NCI-H460 (cell line): ENCODE measurements around the gene ARID3A. TPM values are rescaled to one million over a fixed set of nuclear protein-coding genes. Genes with fewer than 3 reads are reported as not detected.
"Not testable (repeated sequence)": the region's sequence is repeated elsewhere in the genome, so short reads cannot be mapped to it uniquely, and the experiment has no call there.

ENCODE experiments used
- DNase-seq: peaks from one replicate; pipeline ENCODE4 v3.0.0-alpha.2; 2016; ENCODE audit warnings: low read depth; ENCODE audit errors: extremely low read depth
- total RNA-seq: library from RNA; depleted of rRNA; stranded (reverse); fragments of >200 nt; shearing (Covaris generic); gene quantifications from 2 replicates; pipeline ENCODE4 v1.2.3, GENCODE V29; 2014

ARID3A gene
- total RNA-seq, 1 experiment from 2014 or later, result 5.4 TPM

- no peak for DNase-seq
Measured at GRCh38 chr19:890831-891230, 35.0 kb upstream of the ARID3A start.

GRCh38 chr19:891421-892200 is 34.2 kb upstream of the ARID3A start:
- not testable (repeated sequence) for DNase-seq

GRCh38 chr19:892243-892893 is 33.5 kb upstream of the ARID3A start:
- no peak for DNase-seq

- peak; percentile 87 for DNase-seq
Measured at GRCh38 chr19:892894-893689, 32.7 kb upstream of the ARID3A start, which contains the start of the genes MED16 and RNU6-9. MED16 (minus strand) TSS chr19:893187; CDS start chr19:891131, 2,056 bp downstream. RNU6-9 (plus strand) TSS chr19:893484.

GRCh38 chr19:896434-896833 is 29.4 kb upstream of the ARID3A start:
- DNase-seq, result no peak

GRCh38 chr19:896999-897398 is 28.8 kb upstream of the ARID3A start:
- DNase-seq, result no peak

GRCh38 chr19:897442-898039 is 28.3 kb upstream of the ARID3A start:
- DNase-seq, result no peak

GRCh38 chr19:898663-899062 is 27.2 kb upstream of the ARID3A start:
- DNase-seq, result no peak

GRCh38 chr19:899336-900042 is 26.3 kb upstream of the ARID3A start:
- no peak for DNase-seq

- no peak for DNase-seq
Measured at GRCh38 chr19:900043-900301, 25.9 kb upstream of the ARID3A start.

GRCh38 chr19:900302-901111 is 25.3 kb upstream of the ARID3A start:
- no peak for DNase-seq

GRCh38 chr19:901216-902092 is 24.4 kb upstream of the ARID3A start:
- DNase-seq, result no peak

- DNase-seq, result no peak
Measured at GRCh38 chr19:902093-902370, 23.8 kb upstream of the ARID3A start.

GRCh38 chr19:902446-903226 is 23.2 kb upstream of the ARID3A start:
- no peak for DNase-seq

GRCh38 chr19:903266-903797 is 22.5 kb upstream of the ARID3A start:
- DNase-seq, result no peak

- DNase-seq, result no peak
Measured at GRCh38 chr19:904545-904944, 21.3 kb upstream of the ARID3A start.

- no peak for DNase-seq
Measured at GRCh38 chr19:906480-906879, 19.4 kb upstream of the ARID3A start.
